ENCODE measurements around the gene C17orf100. TPM values are rescaled to one million over a fixed set of nuclear protein-coding genes. Genes with fewer than 3 reads are reported as not detected.
"Not testable (repeated sequence)": the region's sequence is repeated elsewhere in the genome, so short reads cannot be mapped to it uniquely, and the experiment has no call there.

The C17orf100 gene
- total and polyA plus RNA-seq, 2 donors (not counting 1 experiment from before 2014, with no cell fraction given), result 0.33 to 1.5 TPM

GRCh38 chr17:6660101-6660500 lies 8.5 kb downstream of the C17orf100 start:
- H3K27me3 ChIP-seq (ENCODE audit: control insufficient read depth, insufficient read depth, low read length), result peaks cover 17% of the 10 kb centered on the region
- H3K9me3 ChIP-seq (ENCODE audit: control insufficient read depth, insufficient read depth, low read depth, low read length), result no peaks in the 10 kb centered on the region
- H3K36me3 ChIP-seq (ENCODE audit: control insufficient read depth, insufficient read depth, low read length), result no peaks in the 10 kb centered on the region
- no peak overlapping the region for H3K4me2 ChIP-seq (ENCODE audit: extremely low read depth, insufficient read depth, low read length)
- no peaks in the 10 kb centered on the region for H4K20me1 ChIP-seq (ENCODE audit: control insufficient read depth, extremely low read depth, insufficient read depth, low read length)
- no peaks in the 10 kb centered on the region for H3K4me1 ChIP-seq (ENCODE audit: control insufficient read depth, extremely low read depth, insufficient read depth, low read length)
- no peak overlapping the region for H2AFZ ChIP-seq (ENCODE audit: low read length)
- no peak for DNase-seq (ENCODE audit: low read depth in 2 of 2)
- no peak overlapping the region for H3K4me3 ChIP-seq (replicated peaks in 1 of 4; ENCODE audit: control extremely low read depth in 1 of 4, insufficient read depth in 1 of 4, low read depth in 3 of 4, low read length in 4 of 4)
- no peak for TF ChIP-seq EZH2 (IDR thresholded peaks at IDR 0.05; ENCODE audit: low read length, missing control alignments)
- TF ChIP-seq CTCF (conservative IDR thresholded peaks at IDR 0.05 in 1 of 2, IDR thresholded peaks at IDR 0.05 in 1 of 2; ENCODE audit: low read depth in 1 of 2, low read length in 2 of 2), result no peak
- H3K9ac ChIP-seq (ENCODE audit: insufficient read depth, low read length), result no peak overlapping the region
- no peaks in the 10 kb centered on the region for H3K79me2 ChIP-seq (ENCODE audit: control insufficient read depth, insufficient read depth, low read length)
- H3K27ac ChIP-seq (ENCODE audit: insufficient read depth, low read length), result no peak overlapping the region

GRCh38 chr17:6660805-6661463 lies 9.4 kb downstream of the C17orf100 start:
- DNase-seq (ENCODE audit: low read depth in 2 of 2), result no peak
- H3K9ac ChIP-seq (ENCODE audit: insufficient read depth, low read length), result no peak overlapping the region
- no peak overlapping the region for H2AFZ ChIP-seq (ENCODE audit: low read length)
- TF ChIP-seq EZH2 (IDR thresholded peaks at IDR 0.05; ENCODE audit: low read length, missing control alignments) (no peak), CTCF (conservative IDR thresholded peaks at IDR 0.05 in 1 of 2, IDR thresholded peaks at IDR 0.05 in 1 of 2; ENCODE audit: low read depth in 1 of 2, low read length in 2 of 2) (no peak)
- H3K79me2 ChIP-seq (ENCODE audit: control insufficient read depth, insufficient read depth, low read length), result no peaks in the 10 kb centered on the region
- H3K4me3 ChIP-seq (replicated peaks in 1 of 4; ENCODE audit: control extremely low read depth in 1 of 4, insufficient read depth in 1 of 4, low read depth in 3 of 4, low read length in 4 of 4), result no peak overlapping the region
- no peaks in the 10 kb centered on the region for H3K9me3 ChIP-seq (ENCODE audit: control insufficient read depth, insufficient read depth, low read depth, low read length)
- H3K4me1 ChIP-seq (ENCODE audit: control insufficient read depth, extremely low read depth, insufficient read depth, low read length), result no peaks in the 10 kb centered on the region
- peaks cover 11% of the 10 kb centered on the region for H3K27me3 ChIP-seq (ENCODE audit: control insufficient read depth, insufficient read depth, low read length)
- H3K27ac ChIP-seq (ENCODE audit: insufficient read depth, low read length), result no peak overlapping the region
- H3K4me2 ChIP-seq (ENCODE audit: extremely low read depth, insufficient read depth, low read length), result no peak overlapping the region
- H3K36me3 ChIP-seq (ENCODE audit: control insufficient read depth, insufficient read depth, low read length), result no peaks in the 10 kb centered on the region
- H4K20me1 ChIP-seq (ENCODE audit: control insufficient read depth, extremely low read depth, insufficient read depth, low read length), result no peaks in the 10 kb centered on the region

- no peaks in the 10 kb centered on the region for H3K4me1 ChIP-seq (ENCODE audit: control insufficient read depth, extremely low read depth, insufficient read depth, low read length)
- DNase-seq (ENCODE audit: low read depth in 2 of 2), result no peak
- peaks cover 11% of the 10 kb centered on the region for H3K27me3 ChIP-seq (ENCODE audit: control insufficient read depth, insufficient read depth, low read length)
- H3K36me3 ChIP-seq (ENCODE audit: control insufficient read depth, insufficient read depth, low read length), result no peaks in the 10 kb centered on the region
- no peak for TF ChIP-seq CTCF (conservative IDR thresholded peaks at IDR 0.05 in 1 of 2, IDR thresholded peaks at IDR 0.05 in 1 of 2; ENCODE audit: low read depth in 1 of 2, low read length in 2 of 2)
- TF ChIP-seq EZH2 (IDR thresholded peaks at IDR 0.05; ENCODE audit: low read length, missing control alignments), result no peak
- H3K9ac ChIP-seq (ENCODE audit: insufficient read depth, low read length), result no peak overlapping the region
- no peak overlapping the region for H3K4me2 ChIP-seq (ENCODE audit: extremely low read depth, insufficient read depth, low read length)
- no peak overlapping the region for H2AFZ ChIP-seq (ENCODE audit: low read length)
- H4K20me1 ChIP-seq (ENCODE audit: control insufficient read depth, extremely low read depth, insufficient read depth, low read length), result no peaks in the 10 kb centered on the region
- H3K79me2 ChIP-seq (ENCODE audit: control insufficient read depth, insufficient read depth, low read length), result no peaks in the 10 kb centered on the region
- no peaks in the 10 kb centered on the region for H3K9me3 ChIP-seq (ENCODE audit: control insufficient read depth, insufficient read depth, low read depth, low read length)
- H3K27ac ChIP-seq (ENCODE audit: insufficient read depth, low read length), result no peak overlapping the region
- no peak overlapping the region for H3K4me3 ChIP-seq (replicated peaks in 1 of 4; ENCODE audit: control extremely low read depth in 1 of 4, insufficient read depth in 1 of 4, low read depth in 3 of 4, low read length in 4 of 4)
Measured at GRCh38 chr17:6661464-6661848, 9.9 kb downstream of the C17orf100 start.

DNA sequence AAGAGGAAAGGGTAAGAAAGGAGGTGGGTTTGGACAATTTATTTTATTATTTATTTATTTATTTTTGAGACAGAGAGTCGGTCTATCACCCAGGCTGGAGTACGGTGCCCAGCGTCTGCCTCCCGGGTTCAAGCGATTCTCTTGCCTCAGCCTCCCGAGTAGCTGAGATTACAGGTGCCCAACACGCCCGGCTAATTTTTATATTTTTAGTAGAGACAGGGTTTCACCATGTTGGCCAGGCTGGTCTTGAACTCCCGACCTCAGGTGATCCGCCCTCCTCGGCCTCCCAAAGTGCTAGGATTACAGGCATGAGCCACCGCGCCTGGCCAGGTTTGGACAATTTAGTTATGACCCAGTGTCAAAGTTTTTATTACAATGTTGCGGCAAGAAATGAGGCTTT lies 11.6 kb downstream of the C17orf100 start:
- not testable (repeated sequence) for H3K9ac ChIP-seq (ENCODE audit: insufficient read depth, low read length); H3K36me3 ChIP-seq (ENCODE audit: control insufficient read depth, insufficient read depth, low read length); DNase-seq (ENCODE audit: low read depth in 2 of 2); H3K4me2 ChIP-seq (ENCODE audit: extremely low read depth, insufficient read depth, low read length); H2AFZ ChIP-seq (ENCODE audit: low read length); H3K4me3 ChIP-seq (replicated peaks in 1 of 4; ENCODE audit: control extremely low read depth in 1 of 4, insufficient read depth in 1 of 4, low read depth in 3 of 4, low read length in 4 of 4); H4K20me1 ChIP-seq (ENCODE audit: control insufficient read depth, extremely low read depth, insufficient read depth, low read length); H3K27ac ChIP-seq (ENCODE audit: insufficient read depth, low read length); H3K4me1 ChIP-seq (ENCODE audit: control insufficient read depth, extremely low read depth, insufficient read depth, low read length); H3K79me2 ChIP-seq (ENCODE audit: control insufficient read depth, insufficient read depth, low read length); H3K27me3 ChIP-seq (ENCODE audit: control insufficient read depth, insufficient read depth, low read length); H3K9me3 ChIP-seq (ENCODE audit: control insufficient read depth, insufficient read depth, low read depth, low read length)
